ENCODE results near the gene EXT2. TPM values are rescaled to one million over a fixed set of nuclear protein-coding genes. Genes with fewer than 3 reads are reported as not detected.

Gene EXT2
- total RNA-seq, 1 experiment from 2014 or later: 67.3 TPM

DNA sequence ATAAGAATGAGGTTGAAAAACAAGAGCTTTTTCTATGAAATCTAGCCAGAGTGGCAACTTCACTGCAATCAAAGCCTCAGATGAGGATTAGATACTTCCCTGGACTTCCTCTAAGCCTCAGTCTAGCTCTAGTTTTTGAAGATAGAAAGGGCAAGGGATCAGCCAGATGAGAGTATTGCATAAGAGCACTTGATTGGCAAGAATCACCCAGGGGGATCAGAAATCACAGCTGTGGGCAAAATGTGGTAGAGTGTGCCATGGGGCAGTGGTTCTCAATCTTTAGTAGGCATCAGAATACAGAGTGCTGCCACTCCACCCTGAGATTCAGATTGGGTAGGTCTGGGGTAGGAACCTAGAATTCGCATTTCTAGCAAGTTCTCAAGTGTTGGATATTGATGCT is 82.4 kb downstream of the EXT2 start:
- no peak for DNase-seq
- CTCF ChIA-PET: no interaction called here
- intact Hi-C loops (cut with micrococcal nuclease; ENCODE audit: unreplicated experiment): no loop called here
- no peak overlapping the region for H3K27ac Mint-ChIP-seq (ENCODE audit: unreplicated experiment)
- H3K9me3 Mint-ChIP-seq (ENCODE audit: low read depth, unreplicated experiment): no peaks in the 10 kb centered on the region
- TF ChIP-seq CTCF (IDR thresholded peaks at IDR 0.05; ENCODE audit: unreplicated experiment): no peak
- H3K4me1 Mint-ChIP-seq (ENCODE audit: low read depth, unreplicated experiment): no peaks in the 10 kb centered on the region
- H3K27me3 Mint-ChIP-seq (ENCODE audit: unreplicated experiment): no peaks in the 10 kb centered on the region
- H3K4me3 Mint-ChIP-seq (ENCODE audit: low read depth, unreplicated experiment): no peak overlapping the region
- no peaks in the 10 kb centered on the region for H3K36me3 Mint-ChIP-seq (ENCODE audit: insufficient read depth, unreplicated experiment)
- no TSS peak for BruUV-seq (replicated peaks)

- no peak for DNase-seq
- no TSS peak for BruUV-seq (replicated peaks)
- CTCF ChIA-PET: no interaction called here
- no peaks in the 10 kb centered on the region for H3K9me3 Mint-ChIP-seq (ENCODE audit: low read depth, unreplicated experiment)
- H3K36me3 Mint-ChIP-seq (ENCODE audit: insufficient read depth, unreplicated experiment): no peaks in the 10 kb centered on the region
- H3K27ac Mint-ChIP-seq (ENCODE audit: unreplicated experiment): no peak overlapping the region
- H3K27me3 Mint-ChIP-seq (ENCODE audit: unreplicated experiment): no peaks in the 10 kb centered on the region
- no peak for TF ChIP-seq CTCF (IDR thresholded peaks at IDR 0.05; ENCODE audit: unreplicated experiment)
- no peaks in the 10 kb centered on the region for H3K4me1 Mint-ChIP-seq (ENCODE audit: low read depth, unreplicated experiment)
- intact Hi-C loops (cut with micrococcal nuclease; ENCODE audit: unreplicated experiment): no loop called here
- no peak overlapping the region for H3K4me3 Mint-ChIP-seq (ENCODE audit: low read depth, unreplicated experiment)
Measured at GRCh38 chr11:44178381-44178780, 82.9 kb downstream of the EXT2 start.

GRCh38 chr11:44179173-44179572 is 83.7 kb downstream of the EXT2 start:
- TF ChIP-seq CTCF (IDR thresholded peaks at IDR 0.05; ENCODE audit: unreplicated experiment): no peak
- no peak overlapping the region for H3K4me3 Mint-ChIP-seq (ENCODE audit: low read depth, unreplicated experiment)
- no peaks in the 10 kb centered on the region for H3K9me3 Mint-ChIP-seq (ENCODE audit: low read depth, unreplicated experiment)
- no peaks in the 10 kb centered on the region for H3K36me3 Mint-ChIP-seq (ENCODE audit: insufficient read depth, unreplicated experiment)
- no peaks in the 10 kb centered on the region for H3K4me1 Mint-ChIP-seq (ENCODE audit: low read depth, unreplicated experiment)
- intact Hi-C loops (cut with micrococcal nuclease; ENCODE audit: unreplicated experiment): no loop called here
- no peak for DNase-seq
- no peaks in the 10 kb centered on the region for H3K27me3 Mint-ChIP-seq (ENCODE audit: unreplicated experiment)
- no TSS peak for BruUV-seq (replicated peaks)
- CTCF ChIA-PET: no interaction called here
- no peak overlapping the region for H3K27ac Mint-ChIP-seq (ENCODE audit: unreplicated experiment)

- CTCF ChIA-PET: interaction anchor here (0.6 kb wide), 1 partner anchor 32 kb away, joined by 4 read pairs; no protein-coding TSS in a partner anchor
- intact Hi-C loops (cut with micrococcal nuclease; ENCODE audit: unreplicated experiment): no loop called here
Measured at GRCh38 chr11:44180107-44180506, 84.6 kb downstream of the EXT2 start.

More at GRCh38 chr11:44180107-44180506, 84.6 kb downstream of the EXT2 start:
- DNase-seq: no peak
- no TSS peak for BruUV-seq (replicated peaks)
- Mint-ChIP-seq H3K9me3 (ENCODE audit: low read depth, unreplicated experiment) (no peaks in the 10 kb centered on the region), H3K4me3 (ENCODE audit: low read depth, unreplicated experiment) (no peak overlapping the region), H3K27ac (ENCODE audit: unreplicated experiment) (no peak overlapping the region), H3K36me3 (ENCODE audit: insufficient read depth, unreplicated experiment) (no peaks in the 10 kb centered on the region), H3K27me3 (ENCODE audit: unreplicated experiment) (no peaks in the 10 kb centered on the region), H3K4me1 (ENCODE audit: low read depth, unreplicated experiment) (no peaks in the 10 kb centered on the region)
- TF ChIP-seq CTCF (IDR thresholded peaks at IDR 0.05; ENCODE audit: unreplicated experiment): no peak
